NCI-H2081 treated with DMSO at 0.1 percent for 48 hours (cell line): ENCODE measurements around the gene CREBBP.
"Not testable (repeated sequence)": the region's sequence is repeated elsewhere in the genome, so short reads cannot be mapped to it uniquely, and the experiment has no call there.

Experiments used
- DNase-seq: peaks from one replicate; lab custom pipeline; 2025; lab: John Stamatoyannopoulos, UW

Gene CREBBP

GRCh38 chr16:3880623-3881498, at the start of gene CREBBP:
CREBBP (minus strand) TSS chr16:3880713; CDS start chr16:3879916, 797 bp downstream.
- DNase-seq, result peak; percentile 48

GRCh38 chr16:3927147-3927546, 46.6 kb upstream of the CREBBP start:
- not testable (repeated sequence) for DNase-seq

GRCh38 chr16:3924763-3925162, 44.2 kb upstream of the CREBBP start:
- DNase-seq, result no peak

- DNase-seq, result no peak
These were observed 41.7 kb upstream of the CREBBP start for GRCh38 chr16:3922241-3922640.

GRCh38 chr16:3920206-3920605, 39.7 kb upstream of the CREBBP start:
- no peak for DNase-seq

- DNase-seq, result no peak
These were observed 38.9 kb upstream of the CREBBP start for GRCh38 chr16:3919413-3919812.

- DNase-seq, result no peak
These were observed 35.1 kb upstream of the CREBBP start for GRCh38 chr16:3915426-3916260.

GRCh38 chr16:3912897-3913296, 32.4 kb upstream of the CREBBP start:
- no peak for DNase-seq

GRCh38 chr16:3912373-3912772, 31.9 kb upstream of the CREBBP start:
- DNase-seq, result no peak

- not testable (repeated sequence) for DNase-seq
These were observed 31.2 kb upstream of the CREBBP start for GRCh38 chr16:3911741-3912140.

GRCh38 chr16:3909791-3910583, 29.5 kb upstream of the CREBBP start:
- DNase-seq, result no peak

GRCh38 chr16:3908951-3909437, 28.5 kb upstream of the CREBBP start:
- DNase-seq, result no peak

- DNase-seq, result no peak
These were observed 27.1 kb upstream of the CREBBP start for GRCh38 chr16:3907586-3907985.

GRCh38 chr16:3906363-3906762, 25.9 kb upstream of the CREBBP start:
- DNase-seq, result no peak

GRCh38 chr16:3904875-3905274, 24.4 kb upstream of the CREBBP start:
- DNase-seq, result no peak

- DNase-seq, result no peak
These were observed 9.6 kb upstream of the CREBBP start for GRCh38 chr16:3890091-3890490.

GRCh38 chr16:3889059-3889458, 8.5 kb upstream of the CREBBP start:
- no peak for DNase-seq

- not testable (repeated sequence) for DNase-seq
These were observed 5.5 kb upstream of the CREBBP start for GRCh38 chr16:3885999-3886398.

GRCh38 chr16:3884398-3884797, 3.9 kb upstream of the CREBBP start:
- DNase-seq, result no peak

GRCh38 chr16:3882531-3882930, 2.0 kb upstream of the CREBBP start:
- no peak for DNase-seq

GRCh38 chr16:3881499-3881990, 1.0 kb upstream of the CREBBP start:
- no peak for DNase-seq
